T1000 (cell line): ENCODE measurements around the gene LRRC3.
"Not testable (repeated sequence)": the region's sequence is repeated elsewhere in the genome, so short reads cannot be mapped to it uniquely, and the experiment has no call there.

Source experiments
- DNase-seq: peaks from one replicate; lab custom pipeline; 2025; ENCODE audit warnings: mixed read lengths; lab: John Stamatoyannopoulos, UW

LRRC3 gene

DNA sequence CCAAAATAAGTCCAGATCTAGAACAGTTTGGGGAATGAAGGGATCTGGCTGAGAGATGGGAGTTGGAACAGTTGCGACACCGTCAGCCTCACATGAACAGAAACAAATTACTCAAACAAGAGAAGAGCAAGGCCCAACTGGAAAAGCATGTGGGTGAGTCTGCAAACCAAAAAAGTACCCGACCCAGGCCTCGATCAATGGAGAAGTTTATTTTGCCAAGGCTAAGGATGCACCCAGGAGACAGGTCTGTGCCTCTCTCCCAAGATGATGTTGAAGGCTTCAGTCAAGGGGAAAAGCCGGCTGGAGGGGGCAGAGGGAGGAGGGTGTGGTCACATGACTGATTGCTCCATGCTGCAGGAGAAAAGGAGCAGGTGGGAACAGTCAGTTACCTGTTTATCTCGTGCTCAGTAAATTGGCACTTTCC is 42.4 kb downstream of the LRRC3 start:
- no peak for DNase-seq

DNA sequence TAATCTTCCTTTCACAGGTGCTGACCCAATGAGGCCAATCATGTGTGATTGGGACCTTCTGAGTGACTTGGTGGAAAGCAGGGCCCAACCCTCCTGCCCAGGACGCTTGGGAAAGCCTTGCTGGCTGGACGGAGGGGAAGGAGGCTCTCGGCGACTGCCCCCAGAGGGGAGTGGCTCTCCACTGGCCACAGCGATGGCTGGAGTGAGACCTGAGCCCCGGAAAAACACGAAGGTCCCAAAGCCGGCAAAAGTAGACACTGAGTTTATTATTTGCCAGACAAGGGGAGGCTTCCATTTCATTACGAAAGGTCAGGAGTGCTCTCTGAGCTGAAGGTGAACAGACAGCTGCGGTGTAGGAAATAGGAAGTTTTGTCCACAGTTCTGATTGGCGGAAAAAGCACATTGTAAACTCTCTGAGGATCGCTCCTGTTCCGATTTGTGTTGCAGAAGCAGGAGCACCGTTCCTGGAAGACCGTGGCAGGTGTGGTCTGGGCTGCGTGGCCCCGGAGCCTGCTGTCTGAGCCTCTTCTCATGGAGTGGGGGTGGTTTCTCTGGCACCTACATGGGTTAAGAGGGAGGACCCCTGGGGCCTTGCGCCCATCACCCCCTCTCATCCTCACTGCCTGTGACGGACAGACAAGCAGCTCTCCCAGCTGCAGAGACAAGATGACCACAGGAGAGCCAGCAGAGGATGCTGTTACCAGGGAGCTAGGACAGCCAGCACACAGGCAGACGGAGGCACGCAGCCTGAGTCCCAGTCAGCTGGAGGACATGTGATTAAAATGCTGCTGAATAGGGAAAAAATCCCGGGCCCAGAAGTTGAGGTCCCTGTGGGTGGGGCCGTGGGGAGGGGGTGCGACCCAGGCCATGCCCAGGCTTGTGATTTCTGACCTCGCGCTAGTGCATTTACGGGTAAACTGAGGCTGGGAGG is 43.2 kb downstream of the LRRC3 start:
- DNase-seq: no peak

DNA sequence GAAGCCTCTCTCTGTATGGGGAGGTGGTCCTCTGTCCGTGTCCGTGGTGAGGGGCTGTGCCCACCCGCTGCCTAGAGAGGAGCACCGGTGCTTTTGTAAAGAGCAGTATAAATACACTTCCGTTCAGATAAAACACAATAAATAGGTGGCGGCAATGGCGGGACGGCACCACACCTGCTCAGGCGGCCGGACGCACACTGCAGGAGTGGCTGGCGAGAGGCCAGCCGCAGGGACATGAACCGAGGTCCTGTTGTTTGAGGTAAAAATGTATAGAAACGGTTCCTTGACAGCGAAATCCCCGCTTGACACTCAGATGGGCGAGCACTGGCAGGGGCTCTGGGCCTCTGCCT is 43.9 kb downstream of the LRRC3 start:
- no peak for DNase-seq

DNA sequence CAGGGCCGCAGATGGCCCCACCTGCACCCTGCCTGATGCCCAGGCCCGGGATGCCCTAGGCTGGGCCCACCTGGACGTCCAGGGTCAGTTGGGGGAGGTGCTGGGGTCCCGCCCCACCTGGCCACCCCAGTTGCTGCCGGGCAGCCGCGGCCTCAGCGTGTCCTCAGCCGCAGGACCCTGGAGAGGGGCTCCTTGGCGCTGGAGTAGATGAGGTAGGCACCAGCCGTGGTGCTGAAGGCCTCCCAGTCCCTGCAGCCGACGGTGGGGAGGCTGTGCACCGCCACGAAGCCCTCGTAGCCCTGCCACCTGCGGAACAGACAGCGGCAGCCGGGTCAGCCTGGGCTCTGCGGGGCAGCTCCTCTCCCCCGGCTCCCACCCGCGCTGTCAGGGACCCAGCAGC is 44.3 kb downstream of the LRRC3 start:
- DNase-seq: no peak

DNA sequence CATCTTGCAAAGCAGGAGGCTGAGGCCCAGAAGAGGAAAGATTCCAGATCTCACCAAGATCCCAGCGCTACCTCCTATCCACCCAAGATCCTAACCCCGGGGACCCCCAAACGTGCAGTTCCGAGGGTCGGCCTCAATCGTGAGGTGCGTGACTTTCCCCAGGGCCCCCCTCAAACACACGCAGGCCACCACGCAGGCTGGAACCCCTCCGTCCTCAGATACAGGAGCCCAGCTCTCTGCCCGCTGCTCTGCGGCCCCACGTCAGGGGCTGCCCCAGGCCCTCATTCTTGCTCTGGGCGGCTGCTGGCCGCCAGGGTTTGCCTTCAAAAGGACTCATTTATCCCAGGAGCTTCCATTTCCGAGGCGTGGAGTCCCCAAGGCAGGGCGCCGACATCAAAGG is 44.8 kb downstream of the LRRC3 start:
- DNase-seq: no peak

DNA sequence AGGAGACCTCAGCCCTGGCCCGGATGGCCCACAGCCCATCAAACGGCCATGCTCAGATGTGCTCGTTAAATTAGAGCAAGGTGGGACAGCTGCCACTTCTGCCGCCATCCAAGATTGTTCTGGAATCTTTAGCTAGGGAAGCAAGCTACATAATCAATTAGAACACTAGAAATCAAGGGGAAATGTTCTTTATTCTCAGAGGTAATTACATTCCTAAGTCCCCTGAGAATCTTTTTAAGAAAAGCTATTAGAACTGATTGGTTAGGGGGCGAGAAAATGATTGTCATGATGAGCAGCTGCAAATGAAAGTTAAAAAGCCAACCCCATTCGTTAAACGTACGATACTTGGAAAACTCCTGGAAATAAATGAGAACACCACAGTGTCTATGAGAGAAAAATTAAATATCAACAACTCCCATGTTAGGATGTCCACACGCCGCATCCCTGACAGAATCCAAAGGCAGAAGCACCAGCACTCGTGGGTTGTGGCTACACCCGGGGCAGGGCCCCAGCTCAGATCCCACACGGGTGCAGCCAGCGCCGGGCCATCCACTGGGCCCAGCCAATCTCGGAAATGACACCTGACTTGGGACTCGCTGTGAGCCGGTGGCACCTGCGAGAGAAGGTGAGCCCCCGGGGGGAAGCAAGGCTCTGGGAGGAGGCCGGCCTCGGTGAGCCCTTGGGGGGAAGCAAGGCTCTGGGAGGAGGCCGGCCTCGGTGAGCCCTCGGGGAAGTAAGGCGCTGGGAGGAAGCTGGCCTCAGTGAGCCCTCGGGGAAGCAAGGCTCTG is 47.1 kb downstream of the LRRC3 start:
- DNase-seq: no peak

DNA sequence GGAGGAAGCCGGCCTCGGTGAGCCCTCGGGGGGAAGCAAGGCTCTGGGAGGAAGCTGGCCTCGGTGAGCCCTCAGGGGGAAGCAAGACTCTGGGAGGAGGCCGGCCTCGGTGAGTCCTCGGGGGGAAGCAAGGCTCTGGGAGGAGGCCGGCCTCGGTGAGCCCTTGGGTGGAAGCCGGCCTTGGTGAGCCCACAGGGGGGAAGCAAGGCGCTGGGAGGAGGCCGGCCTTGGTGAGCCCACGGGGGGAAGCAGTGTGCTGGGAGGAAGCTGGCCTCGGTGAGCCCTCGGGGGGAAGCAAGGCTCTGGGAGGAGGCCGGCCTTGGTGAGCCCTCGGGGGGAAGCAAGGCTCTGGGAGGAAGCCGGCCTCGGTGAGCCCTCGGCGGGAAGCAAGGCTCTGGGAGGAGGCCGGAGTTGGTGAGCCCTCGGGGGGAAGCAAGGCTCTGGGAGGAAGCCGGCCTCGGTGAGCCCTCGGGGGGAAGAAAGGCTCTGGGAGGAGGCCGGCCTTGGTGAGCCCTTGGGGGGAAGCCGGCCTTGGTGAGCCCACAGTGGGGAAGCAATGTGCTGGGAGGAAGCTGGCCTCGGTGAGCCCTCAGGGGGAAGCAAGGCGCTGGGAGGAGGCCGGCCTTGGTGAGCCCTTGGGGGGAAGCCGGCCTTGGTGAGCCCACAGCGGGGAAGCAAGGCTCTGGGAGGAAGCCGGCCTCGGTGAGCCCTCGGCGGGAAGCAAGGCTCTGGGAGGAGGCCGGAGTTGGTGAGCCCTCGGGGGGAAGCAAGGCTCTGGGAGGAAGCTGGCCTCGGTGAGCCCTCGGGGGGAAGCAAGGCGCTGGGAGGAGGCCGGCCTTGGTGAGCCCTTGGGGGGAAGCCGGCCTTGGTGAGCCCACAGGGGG is 47.9 kb downstream of the LRRC3 start:
- DNase-seq: not testable (repeated sequence)

DNA sequence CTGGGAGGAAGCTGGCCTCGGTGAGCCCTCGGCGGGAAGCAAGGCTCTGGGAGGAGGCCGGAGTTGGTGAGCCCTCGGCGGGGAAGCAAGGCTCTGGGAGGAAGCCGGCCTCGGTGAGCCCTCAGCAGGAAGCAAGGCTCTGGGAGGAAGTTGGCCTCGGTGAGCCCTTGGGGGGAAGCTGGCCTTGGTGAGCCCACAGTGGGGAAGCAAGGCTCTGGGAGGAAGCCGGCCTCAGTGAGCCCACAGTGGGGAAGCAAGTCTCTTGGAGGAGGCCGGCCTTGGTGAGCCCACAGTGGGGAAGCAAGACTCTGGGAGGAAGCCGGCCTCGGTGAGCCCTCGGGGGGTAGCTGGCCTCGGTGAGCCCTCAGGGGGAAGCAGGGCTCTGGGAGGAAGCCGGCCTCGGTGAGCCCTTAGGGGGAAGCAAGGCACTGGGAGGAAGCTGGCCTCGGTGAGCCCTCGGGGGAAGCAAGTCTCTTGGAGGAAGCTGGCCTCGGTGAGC is 48.6 kb downstream of the LRRC3 start:
- no peak for DNase-seq

DNA sequence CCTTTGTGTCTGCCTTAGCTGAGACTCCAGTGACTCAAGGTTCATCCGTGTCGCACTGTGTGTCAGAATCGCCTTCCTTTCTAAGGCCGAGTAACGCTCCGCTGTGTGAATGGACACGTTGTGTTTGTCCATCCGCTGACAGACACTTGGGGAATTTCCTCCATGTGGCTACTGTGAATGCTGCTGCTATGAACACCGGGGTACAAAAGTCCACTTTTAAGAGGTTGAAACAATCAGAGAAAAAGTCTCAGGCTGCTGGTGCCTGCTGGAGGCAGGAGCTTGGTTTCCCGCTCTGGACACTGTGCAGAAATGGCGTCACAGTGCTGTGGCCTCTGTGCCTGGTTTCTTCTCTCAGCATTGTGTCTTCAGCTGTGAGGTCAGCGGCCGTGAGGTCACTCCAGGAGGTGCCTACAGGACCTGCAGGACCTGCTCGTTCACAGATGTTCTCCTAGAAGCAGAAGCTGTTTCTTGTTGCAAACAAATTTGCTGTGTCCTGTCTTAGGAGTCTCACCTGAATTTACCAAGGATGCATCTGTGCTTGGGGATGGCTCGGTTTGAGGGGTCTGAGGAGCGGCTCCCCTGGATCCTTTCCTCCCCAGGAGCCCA is 50.5 kb downstream of the LRRC3 start:
- DNase-seq: no peak

DNA sequence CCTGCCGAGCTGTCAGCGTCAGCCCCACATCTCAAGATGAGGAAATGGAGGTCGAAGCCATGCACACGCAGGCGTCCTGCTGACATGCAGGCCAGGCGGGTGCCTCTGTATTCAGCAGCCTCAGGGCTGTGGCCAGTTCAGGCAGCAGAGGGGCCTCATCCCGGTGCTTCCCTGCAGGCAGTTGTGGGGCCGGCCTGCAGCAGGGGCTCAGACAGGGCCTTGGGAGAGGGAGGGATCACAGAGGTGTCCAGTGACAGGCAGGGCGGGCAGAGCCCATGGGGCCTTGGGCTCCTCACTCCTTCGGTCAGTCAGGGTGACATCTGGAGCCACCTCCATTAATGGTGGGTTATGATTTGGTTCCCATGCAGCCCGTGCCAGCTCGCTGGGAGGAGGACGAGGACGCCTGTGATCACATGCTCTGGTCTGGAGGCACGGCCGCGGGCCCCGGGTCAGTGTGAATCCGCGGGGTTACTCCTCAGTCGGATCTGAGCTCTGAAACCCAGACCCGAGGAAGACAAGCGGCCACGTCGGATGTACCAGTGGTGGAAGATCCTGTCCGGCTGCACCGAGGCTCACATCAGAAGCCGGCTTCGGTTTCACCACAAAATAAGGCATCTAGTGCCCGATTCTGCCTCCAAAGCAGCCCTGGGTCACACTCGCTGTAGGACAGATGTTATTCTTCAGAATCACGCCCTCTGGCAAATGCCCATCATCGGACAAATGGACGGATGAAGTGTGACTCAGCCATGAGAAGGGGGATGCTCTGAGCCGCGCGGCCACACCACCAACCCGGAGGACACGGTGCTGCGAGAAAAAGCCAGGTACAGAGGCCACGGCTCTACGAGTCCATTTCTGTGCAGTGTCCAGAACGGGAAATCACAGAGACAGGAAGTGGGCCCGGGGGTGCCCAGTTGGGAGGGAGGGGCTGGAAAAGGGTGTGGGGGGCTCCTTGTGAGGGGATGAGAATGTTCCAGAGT is 51.3 kb downstream of the LRRC3 start:
- DNase-seq: no peak

DNA sequence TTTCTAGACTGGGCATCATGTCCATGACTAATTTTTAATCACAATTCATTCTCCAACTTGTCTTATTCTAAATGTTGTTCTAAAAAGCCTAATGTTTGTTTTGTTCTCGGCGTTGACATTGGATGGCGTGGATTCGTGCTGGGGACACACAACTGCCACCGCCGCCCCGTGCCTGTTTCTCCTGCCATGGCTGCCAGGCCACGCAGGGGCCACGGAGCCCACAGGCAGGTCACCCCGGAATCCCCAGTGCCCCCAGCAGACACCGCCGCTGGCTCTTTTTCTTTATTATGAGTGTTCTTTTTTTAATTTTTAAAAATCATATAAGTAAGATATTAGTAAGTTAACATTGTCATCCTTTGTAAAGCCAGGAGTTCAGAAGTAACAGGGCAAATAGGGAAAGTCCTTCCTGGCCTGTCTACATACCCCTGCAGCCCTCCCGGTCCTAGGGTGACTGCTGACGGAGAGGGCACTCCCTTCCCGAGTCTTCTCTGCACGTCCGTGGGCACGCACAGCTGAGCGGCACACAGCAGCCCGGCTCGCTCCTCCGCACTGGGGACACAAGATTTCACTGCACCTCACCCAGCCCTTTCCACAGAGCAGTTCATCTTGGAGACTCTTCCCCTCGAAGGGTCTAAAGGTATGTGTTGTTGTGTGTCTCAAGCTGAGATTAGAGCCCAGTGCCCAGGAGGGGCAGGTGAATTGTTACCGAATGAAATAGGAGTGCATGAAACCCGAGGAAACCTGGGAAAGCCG is 52.5 kb downstream of the LRRC3 start:
- DNase-seq: no peak

DNA sequence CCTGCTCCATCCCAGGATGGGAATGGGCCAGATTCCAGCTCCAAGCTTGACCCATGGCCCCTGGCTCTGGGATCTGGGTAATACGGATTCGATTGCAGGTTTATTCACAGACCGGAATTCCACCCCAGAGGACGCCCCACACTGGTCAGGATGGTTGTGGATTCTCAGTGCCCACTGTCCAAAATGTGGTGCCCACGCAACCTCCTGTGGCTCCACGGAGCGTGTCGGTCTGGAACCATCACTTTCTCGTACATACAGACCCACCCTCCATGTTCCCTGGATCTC is 53.1 kb downstream of the LRRC3 start:
- no peak for DNase-seq

DNA sequence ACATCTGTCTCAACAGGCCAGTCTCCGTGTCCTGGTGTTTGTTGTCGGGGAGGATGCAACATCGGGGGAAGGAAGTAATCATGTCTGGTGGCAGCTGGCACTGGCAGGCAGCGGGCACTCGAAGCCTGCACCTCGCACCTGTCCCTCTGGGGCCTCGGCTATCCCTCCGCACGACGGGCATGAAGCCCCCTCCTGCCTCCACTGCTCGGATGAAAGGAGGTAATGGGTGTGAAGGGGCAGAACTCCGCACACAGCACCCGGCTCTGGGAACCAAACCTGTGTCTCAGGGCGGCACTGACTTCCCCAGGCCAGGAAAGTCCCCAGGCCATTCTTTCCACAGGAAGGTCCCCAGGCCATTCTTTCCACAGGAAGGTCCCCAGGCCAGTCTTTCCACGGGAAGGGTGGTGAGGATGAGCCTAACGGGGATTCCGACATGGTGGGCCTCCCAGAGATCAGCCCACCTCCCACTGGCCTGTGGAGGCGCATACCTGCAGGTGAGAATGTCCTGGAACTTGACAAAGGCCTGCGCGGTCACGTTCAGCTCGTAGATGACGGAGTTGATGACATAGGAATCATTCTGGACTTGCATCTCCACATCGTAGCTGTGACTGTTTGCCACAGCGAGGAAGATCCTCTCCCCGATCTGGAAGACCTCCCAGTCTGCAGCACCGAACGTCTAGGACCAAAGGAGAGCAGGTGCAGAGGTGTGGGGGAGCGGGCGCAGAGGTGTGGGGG is 53.6 kb downstream of the LRRC3 start:
- no peak for DNase-seq

DNA sequence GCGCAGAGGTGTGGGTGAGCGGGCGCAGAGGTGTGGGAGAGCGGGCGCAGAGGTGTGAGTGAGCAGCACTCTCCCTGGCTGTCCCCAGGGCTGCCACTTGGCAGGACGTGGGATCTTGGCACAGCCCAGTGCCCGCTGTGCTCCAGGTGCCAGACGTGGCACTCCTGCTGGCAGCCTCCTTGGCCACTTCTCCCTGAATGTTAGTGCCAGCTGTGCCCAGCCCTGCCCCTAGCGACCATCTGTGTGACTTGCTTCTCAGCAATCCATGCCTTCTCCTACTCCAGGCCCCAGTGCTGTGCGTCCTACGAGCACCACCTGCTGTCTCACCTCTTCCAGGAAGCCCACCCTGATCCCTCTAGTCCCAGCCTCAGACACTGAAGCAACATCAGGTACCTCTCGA is 54.2 kb downstream of the LRRC3 start:
- no peak for DNase-seq

DNA sequence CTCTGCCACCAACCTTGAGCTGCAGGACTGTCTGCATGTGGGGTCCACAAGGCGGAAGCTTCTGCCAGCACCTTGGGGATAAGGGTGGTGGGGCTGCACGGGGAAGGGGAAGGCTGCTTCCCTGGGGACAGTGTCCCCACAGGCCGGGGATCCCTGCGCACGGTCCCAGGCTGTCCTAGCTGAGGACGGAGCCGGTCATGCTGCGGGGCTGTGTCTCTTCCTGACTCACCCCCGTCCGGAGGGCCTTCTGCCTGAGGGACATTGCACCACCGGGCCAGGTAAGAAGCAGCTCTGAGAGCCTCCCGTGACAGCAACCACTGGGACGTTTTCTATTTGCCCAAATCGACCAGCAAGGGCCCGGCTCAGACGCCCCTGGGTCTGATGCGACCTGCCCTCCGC is 54.8 kb downstream of the LRRC3 start:
- no peak for DNase-seq

DNA sequence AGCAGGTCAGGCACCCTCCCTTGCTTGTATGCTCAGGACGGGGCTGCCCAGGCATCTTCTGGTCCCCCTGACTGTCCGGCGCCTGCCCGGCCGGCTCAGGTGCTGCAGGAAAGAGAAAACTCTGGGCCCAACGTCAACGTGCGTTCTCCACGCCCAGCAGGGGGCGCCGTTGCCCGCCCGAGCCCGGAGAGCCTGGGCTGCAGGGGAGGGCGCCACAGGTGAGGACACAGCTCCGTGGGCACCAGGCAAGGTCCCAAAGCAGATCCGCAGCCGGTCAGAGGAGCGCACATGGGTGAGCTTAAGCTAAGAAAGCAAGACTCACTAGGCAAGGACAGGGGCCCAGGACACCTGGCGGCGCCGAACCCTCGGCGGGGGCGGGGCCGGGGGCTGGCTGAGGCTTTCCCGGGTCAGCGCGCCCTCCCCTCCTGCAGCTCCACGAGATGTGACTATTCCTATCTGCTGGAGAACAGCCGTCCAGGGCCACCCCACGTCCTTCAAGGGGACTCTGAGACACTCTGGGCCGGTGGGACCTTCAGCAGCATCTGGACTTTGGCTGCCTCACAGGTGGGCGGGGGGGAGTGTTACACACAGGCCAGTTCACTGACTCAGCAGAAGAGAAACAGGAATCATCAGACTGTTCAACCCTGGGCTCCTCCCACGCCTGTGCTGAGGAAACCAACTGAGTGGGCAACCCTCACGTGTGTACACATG is 55.4 kb downstream of the LRRC3 start:
- DNase-seq: no peak

DNA sequence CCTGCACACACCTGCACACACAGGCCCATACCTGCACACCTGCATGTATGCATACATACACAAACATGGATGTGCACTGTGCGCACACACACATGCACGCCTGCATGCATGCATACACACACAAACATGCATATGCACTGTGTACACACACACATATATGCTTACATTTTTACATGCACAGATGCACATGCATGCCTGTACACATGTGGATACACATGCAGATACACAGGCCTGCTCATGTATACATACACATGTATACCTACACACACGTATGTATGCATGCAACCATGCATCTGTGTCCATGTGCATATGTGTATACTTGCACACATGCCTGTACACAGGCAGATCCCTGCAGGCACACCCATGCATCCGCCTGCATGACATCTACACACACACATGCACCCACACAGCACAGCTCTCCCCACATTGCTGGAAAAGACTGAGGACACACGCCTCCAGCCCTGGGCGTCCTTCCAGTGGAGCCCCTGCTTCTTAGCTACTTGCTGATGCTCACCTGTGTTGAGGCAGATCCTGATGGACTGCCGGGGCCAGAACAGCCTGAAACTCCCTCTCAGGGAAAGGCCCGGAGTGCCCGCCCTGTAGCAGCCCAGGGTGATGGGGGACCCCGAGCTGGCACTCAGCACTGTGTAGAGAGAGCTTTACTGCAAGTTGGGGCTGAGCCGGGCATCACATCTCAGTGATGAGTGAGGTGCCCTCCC is 56.1 kb downstream of the LRRC3 start:
- DNase-seq: no peak
